Neural cell (in vitro differentiated cells): ENCODE results near the gene PLD1. TPM values are rescaled to one million over a fixed set of nuclear protein-coding genes. Genes with fewer than 3 reads are reported as not detected.

Source experiments
- H2AFZ ChIP-seq: fragments of 200-600, 300-800 bp; sonication (generic), shearing (Covaris generic); 2 replicates; pipeline ENCODE4 v1.6.0; 2014; ENCODE audit warnings: low read depth, mild to moderate bottlenecking, antibody characterized with exemption, low read length, moderate library complexity
- H3F3A ChIP-seq: fragments of 200-600 bp; shearing (Covaris generic); 2 replicates; pipeline ENCODE4 v1.6.1; 2016; ENCODE audit warnings: mild to moderate bottlenecking, moderate library complexity, mixed read lengths, antibody characterized with exemption, low read length; ENCODE audit not compliant: insufficient read depth, poor library complexity, severe bottlenecking
- H3K27ac ChIP-seq: fragments of 200-600, 300-800 bp; sonication (generic), shearing (Covaris generic); 2 replicates; pipeline ENCODE4 v1.5.1; 2014; ENCODE audit warnings: mild to moderate bottlenecking, low read length, moderate library complexity
- H3K27me3 ChIP-seq: fragments of 300-800, 200-600 bp; sonication (generic), shearing (Covaris generic); 2 replicates; pipeline ENCODE4 v1.6.0; 2014; ENCODE audit warnings: mild to moderate bottlenecking, low read depth, low read length, moderate library complexity; ENCODE audit not compliant: insufficient read depth
- H3K36me3 ChIP-seq: fragments of 300-800, 200-600 bp; sonication (generic), shearing (Covaris generic); 2 replicates; pipeline ENCODE4 v1.5.1; 2014; ENCODE audit warnings: mild to moderate bottlenecking, antibody characterized with exemption, low read length, moderate library complexity; ENCODE audit not compliant: insufficient read depth
- H3K4me2 ChIP-seq: fragments of 300-800, 200-600 bp; sonication (generic), shearing (Covaris generic); 2 replicates; pipeline ENCODE4 v1.6.0; 2014; ENCODE audit warnings: mild to moderate bottlenecking, low read length
- H3K4me3 ChIP-seq: fragments of 300-800, 200-600 bp; sonication (generic), shearing (Covaris generic); 2 replicates; pipeline ENCODE4 v1.5.1; 2014; ENCODE audit warnings: mild to moderate bottlenecking, low read length, moderate library complexity
- H3K79me2 ChIP-seq: fragments of 200-600 bp; shearing (Covaris generic); replicated peaks from 2 replicates; pipeline ENCODE4 v1.6.0; 2014; ENCODE audit warnings: mild to moderate bottlenecking, low read length, moderate library complexity; ENCODE audit not compliant: insufficient read depth
- H3K9ac ChIP-seq: fragments of 300-800, 200-600 bp; sonication (generic), shearing (Covaris generic); 2 replicates; pipeline ENCODE4 v1.6.1; 2016; ENCODE audit warnings: mild to moderate bottlenecking, low read length, mixed read lengths
- H3K9me2 ChIP-seq: fragments of 200-600 bp; shearing (Covaris generic); 2 replicates; pipeline ENCODE4 v1.6.1; 2016; ENCODE audit warnings: mild to moderate bottlenecking, low read length, mixed read lengths; ENCODE audit not compliant: insufficient read depth
- H3K9me3 ChIP-seq: fragments of 200-600, 300-800 bp; sonication (generic), shearing (Covaris generic); 2 replicates; pipeline ENCODE4 v1.6.1; 2016; ENCODE audit warnings: mild to moderate bottlenecking, mixed run types, low read length, moderate library complexity, mixed read lengths
- H4K20me1 ChIP-seq: fragments of 200-600 bp; shearing (Covaris generic); 2 replicates; pipeline ENCODE4 v1.6.1; 2016; ENCODE audit warnings: mild to moderate bottlenecking, mixed run types; ENCODE audit not compliant: insufficient read depth
- CTCF ChIP-seq: fragments of 450-650 bp; IDR thresholded peaks from 2 replicates; pipeline ENCODE4 v1.5.1; 2014; ENCODE audit warnings: antibody characterized with exemption, mild to moderate bottlenecking, moderate library complexity; ENCODE audit not compliant: poor library complexity, severe bottlenecking
- EP300 ChIP-seq: fragments of 450-650 bp; conservative IDR thresholded peaks from 2 replicates; pipeline ENCODE4 v1.6.1; 2014; ENCODE audit warnings: antibody characterized with exemption, mild to moderate bottlenecking, moderate library complexity; ENCODE audit not compliant: poor library complexity, severe bottlenecking
- EZH2 ChIP-seq: fragments of 200-600, 300-800 bp; shearing (Covaris generic), sonication (generic); IDR thresholded peaks from 2 replicates; pipeline ENCODE4 v1.6.1; 2014; ENCODE audit warnings: antibody characterized with exemption, low read length, borderline replicate concordance, mild to moderate bottlenecking; ENCODE audit not compliant: insufficient read depth, poor library complexity, severe bottlenecking
- MXI1 ChIP-seq: fragments of 450-650 bp; conservative IDR thresholded peaks from 2 replicates; pipeline ENCODE4 v1.6.1; 2014; ENCODE audit warnings: antibody characterized with exemption, mild to moderate bottlenecking; ENCODE audit not compliant: poor library complexity, severe bottlenecking
- POLR2AphosphoS5 ChIP-seq: IDR thresholded peaks from 2 replicates; pipeline ENCODE4 v1.6.1; 2012
- RAD21 ChIP-seq: fragments of 450-650 bp; conservative IDR thresholded peaks from 2 replicates; pipeline ENCODE4 v1.6.1; 2014; ENCODE audit warnings: antibody characterized with exemption, mild to moderate bottlenecking, moderate library complexity
- REST ChIP-seq: IDR thresholded peaks from 2 replicates; pipeline ENCODE4 v1.6.1; 2012; ENCODE audit warnings: borderline replicate concordance
- SMC3 ChIP-seq: fragments of 450-650 bp; conservative IDR thresholded peaks from 2 replicates; pipeline ENCODE4 v1.6.1; 2014; ENCODE audit warnings: antibody characterized with exemption, mild to moderate bottlenecking, moderate library complexity; ENCODE audit not compliant: poor library complexity
- TAF1 ChIP-seq: IDR thresholded peaks from 2 replicates; pipeline ENCODE4 v1.6.1; 2012; ENCODE audit warnings: low read depth
- polyA plus RNA-seq: library from polyadenylated mRNA; depleted of rRNA; stranded (reverse); fragments of >200 nt; gene quantifications from 2 replicates; pipeline ENCODE4 v1.2.3, GENCODE V29; 2014

The PLD1 gene
- polyA plus RNA-seq, 1 donor from 2014 or later: 0.06 TPM

GRCh38 chr3:171574556-171575240, 235.6 kb downstream of the PLD1 start:
- no peak overlapping the region for H3K9ac ChIP-seq
- no peaks in the 10 kb centered on the region for H3F3A ChIP-seq
- H3K9me3 ChIP-seq: no peaks in the 10 kb centered on the region
- no peaks in the 10 kb centered on the region for H3K79me2 ChIP-seq
- H3K27ac ChIP-seq: no peak overlapping the region
- no peak overlapping the region for H3K4me3 ChIP-seq
- H3K9me2 ChIP-seq: no peaks in the 10 kb centered on the region
- H3K27me3 ChIP-seq: no peaks in the 10 kb centered on the region
- H2AFZ ChIP-seq: no peak overlapping the region
- TF ChIP-seq CTCF (no peak), EP300 (no peak), TAF1 (no peak), RAD21 (no peak), SMC3 (no peak), POLR2AphosphoS5 (no peak), EZH2 (no peak), MXI1 (no peak), REST (no peak)
- H3K36me3 ChIP-seq: no peaks in the 10 kb centered on the region
- H3K4me2 ChIP-seq: no peak overlapping the region
- H4K20me1 ChIP-seq: no peaks in the 10 kb centered on the region

- no peak overlapping the region for H2AFZ ChIP-seq
- H3K36me3 ChIP-seq: no peaks in the 10 kb centered on the region
- H4K20me1 ChIP-seq: no peaks in the 10 kb centered on the region
- H3K9me2 ChIP-seq: no peaks in the 10 kb centered on the region
- no peaks in the 10 kb centered on the region for H3K79me2 ChIP-seq
- no peaks in the 10 kb centered on the region for H3K9me3 ChIP-seq
- no peak overlapping the region for H3K27ac ChIP-seq
- no peaks in the 10 kb centered on the region for H3K27me3 ChIP-seq
- no peaks in the 10 kb centered on the region for H3F3A ChIP-seq
- no peak overlapping the region for H3K9ac ChIP-seq
- no peak for TF ChIP-seq EZH2
- H3K4me3 ChIP-seq: no peak overlapping the region
- H3K4me2 ChIP-seq: no peak overlapping the region
These were observed 240.6 kb downstream of the PLD1 start for GRCh38 chr3:171569571-171570132.
